ENCODE measurements around the gene ADAMTS2.
"Not testable (repeated sequence)": the region's sequence is repeated elsewhere in the genome, so short reads cannot be mapped to it uniquely, and the experiment has no call there.

The ADAMTS2 gene

GRCh38 chr5:179217356-179217755 lies 127.9 kb downstream of the ADAMTS2 start:
- no peak for DNase-seq (ENCODE audit: low spot score)

- DNase-seq (ENCODE audit: low spot score): not testable (repeated sequence)
These were observed 128.9 kb downstream of the ADAMTS2 start for GRCh38 chr5:179216381-179216780.

GRCh38 chr5:179215576-179215975 lies 129.7 kb downstream of the ADAMTS2 start:
- no peak for DNase-seq (ENCODE audit: low spot score)

GRCh38 chr5:179214678-179215077 lies 130.6 kb downstream of the ADAMTS2 start:
- DNase-seq (ENCODE audit: low spot score): no peak

- DNase-seq (ENCODE audit: low spot score): no peak
These were observed 132.4 kb downstream of the ADAMTS2 start for GRCh38 chr5:179212870-179213269.

GRCh38 chr5:179211631-179212030 lies 133.6 kb downstream of the ADAMTS2 start:
- DNase-seq (ENCODE audit: low spot score): no peak

DNA sequence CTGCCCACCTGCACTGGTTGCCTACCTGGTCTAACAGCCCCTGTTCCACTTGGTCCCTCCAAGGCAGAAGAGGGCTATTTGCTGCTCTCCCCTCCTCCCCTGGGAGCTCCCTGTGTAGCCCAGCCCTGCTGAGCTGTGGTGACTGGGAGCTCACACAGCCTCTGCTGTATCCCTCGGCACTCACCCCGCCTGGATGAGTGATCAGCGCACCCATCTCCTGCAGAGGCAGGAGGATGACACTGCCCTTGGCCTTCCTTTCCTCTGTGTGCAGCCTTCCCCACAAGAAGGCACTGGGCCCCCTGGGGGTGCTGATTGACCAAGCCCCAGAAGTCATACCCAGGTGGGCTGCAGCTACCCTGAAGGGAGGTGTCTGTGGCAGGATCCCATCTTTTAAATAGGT lies 134.2 kb downstream of the ADAMTS2 start:
- DNase-seq (ENCODE audit: low spot score): no peak

GRCh38 chr5:179210478-179210877 lies 134.8 kb downstream of the ADAMTS2 start:
- DNase-seq (ENCODE audit: low spot score): no peak

- DNase-seq (ENCODE audit: low spot score): no peak
These were observed 135.7 kb downstream of the ADAMTS2 start for GRCh38 chr5:179209359-179210150.

DNA sequence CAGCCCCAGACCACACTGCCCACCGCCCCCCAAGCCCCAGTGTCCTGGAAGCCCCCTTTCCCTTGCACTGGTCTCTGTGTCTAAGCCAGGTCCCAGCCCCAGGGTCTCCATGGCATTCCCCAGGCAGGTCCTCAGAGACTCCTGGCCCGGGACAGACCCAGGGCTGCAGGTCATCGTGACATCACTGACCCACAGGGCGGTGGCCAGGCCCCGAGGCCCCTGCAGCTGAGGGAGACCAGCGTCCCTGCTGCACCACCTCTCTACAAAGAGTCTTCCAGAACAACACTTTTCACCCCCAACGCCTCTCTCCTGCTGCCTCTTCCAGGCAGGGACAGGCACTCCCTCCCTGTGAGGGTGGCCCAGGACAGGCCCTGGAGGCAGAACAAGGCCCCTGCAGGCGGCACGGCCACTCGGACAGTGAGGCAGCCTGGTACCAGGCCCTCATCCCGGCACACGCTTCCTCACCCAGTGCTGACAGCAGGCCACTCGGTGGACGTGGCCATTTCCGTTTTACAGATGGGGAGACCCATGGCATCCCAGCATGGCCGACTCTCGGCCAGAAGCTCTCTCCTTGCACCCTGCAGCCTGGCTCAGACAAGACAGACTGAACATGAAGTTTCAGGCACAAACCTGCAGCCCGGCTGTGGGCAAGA lies 136.4 kb downstream of the ADAMTS2 start:
- DNase-seq (ENCODE audit: low spot score): no peak

- DNase-seq (ENCODE audit: low spot score): no peak
These were observed 137.1 kb downstream of the ADAMTS2 start for GRCh38 chr5:179207920-179208705.

GRCh38 chr5:179207470-179207869 lies 137.8 kb downstream of the ADAMTS2 start:
- no peak for DNase-seq (ENCODE audit: low spot score)

DNA sequence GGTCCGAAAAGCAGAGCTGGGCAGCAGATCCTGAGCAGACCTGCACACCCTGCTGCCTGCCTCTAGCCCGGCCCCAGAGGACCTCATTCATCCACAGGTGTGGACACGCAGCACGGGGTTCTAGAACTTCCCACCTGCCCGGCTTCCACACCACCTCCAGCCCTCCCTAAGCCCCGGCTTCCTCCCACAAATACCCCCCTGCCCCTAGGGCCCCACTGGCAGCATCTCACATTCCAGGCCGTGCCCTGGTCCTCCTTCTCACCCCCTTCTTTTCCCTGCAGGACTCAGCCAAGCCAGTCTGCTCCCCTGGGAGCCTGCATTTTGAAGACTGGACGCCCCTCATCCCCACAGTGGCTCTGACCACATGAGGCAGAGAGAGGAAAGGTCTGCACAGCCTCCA lies 138.9 kb downstream of the ADAMTS2 start:
- no peak for DNase-seq (ENCODE audit: low spot score)

DNA sequence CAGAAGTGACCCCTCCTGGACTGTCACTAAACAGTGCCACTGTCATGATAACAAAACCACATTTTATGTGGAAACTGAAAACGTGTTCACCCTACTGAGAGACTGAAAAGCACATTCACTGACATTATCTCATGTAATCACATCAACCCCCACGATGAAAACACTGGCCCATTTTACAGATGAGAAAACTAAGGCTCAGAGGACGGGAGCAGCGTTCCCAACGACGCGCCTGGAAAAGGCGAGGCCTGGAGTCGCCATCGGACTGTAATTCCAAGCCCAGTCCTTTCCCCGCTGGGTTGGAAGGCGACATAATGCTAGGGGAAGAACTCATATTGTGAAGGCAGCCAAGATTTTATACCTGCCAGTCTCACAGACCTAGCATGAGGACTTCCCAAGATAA lies 140.0 kb downstream of the ADAMTS2 start:
- no peak for DNase-seq (ENCODE audit: low spot score)

DNA sequence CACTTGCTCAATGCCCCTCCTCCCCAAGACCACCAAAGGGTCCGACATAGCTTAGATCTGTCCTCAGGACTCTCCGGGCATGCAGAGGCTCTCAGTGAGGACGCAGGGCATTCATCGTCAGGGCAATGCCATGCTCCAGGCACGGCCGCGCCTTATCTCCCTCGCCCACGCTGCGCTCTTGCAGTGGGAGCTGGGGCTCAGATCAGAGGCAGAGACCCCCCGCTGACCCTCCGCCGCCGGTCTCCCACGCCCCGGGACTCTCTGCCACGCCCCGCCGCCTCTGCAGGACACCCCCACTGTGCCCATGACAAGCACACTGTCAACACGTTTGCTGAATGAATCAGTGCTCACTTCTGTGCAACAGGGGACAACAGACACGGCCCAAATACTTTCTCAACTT lies 140.7 kb downstream of the ADAMTS2 start:
- no peak for DNase-seq (ENCODE audit: low spot score)

GRCh38 chr5:179203248-179203647 lies 142.0 kb downstream of the ADAMTS2 start:
- no peak for DNase-seq (ENCODE audit: low spot score)

DNA sequence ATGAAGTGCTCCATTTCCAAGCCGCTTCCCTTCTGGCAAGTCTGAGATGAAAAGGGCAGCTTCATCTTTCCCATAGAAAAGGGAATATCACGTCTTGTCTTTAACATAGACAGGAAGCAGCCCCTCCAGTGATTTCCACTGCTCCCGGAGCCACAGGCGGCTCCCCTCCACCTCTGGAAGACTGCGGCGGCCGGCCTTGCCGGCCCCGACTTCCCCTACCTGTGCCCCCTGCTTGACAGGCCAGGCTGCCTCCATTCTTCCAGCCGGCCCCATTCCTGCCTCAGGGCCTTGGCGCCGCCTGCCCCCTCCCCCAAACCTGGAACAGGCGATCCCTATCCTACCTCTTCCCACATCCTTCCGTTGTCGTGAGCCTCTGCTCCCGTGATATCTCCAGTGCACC lies 143.3 kb downstream of the ADAMTS2 start:
- DNase-seq (ENCODE audit: low spot score): no peak

GRCh38 chr5:179199246-179199645 lies 146.0 kb downstream of the ADAMTS2 start:
- DNase-seq (ENCODE audit: low spot score): no peak

- DNase-seq (ENCODE audit: low spot score): no peak
These were observed 146.4 kb downstream of the ADAMTS2 start for GRCh38 chr5:179198825-179199224.

DNA sequence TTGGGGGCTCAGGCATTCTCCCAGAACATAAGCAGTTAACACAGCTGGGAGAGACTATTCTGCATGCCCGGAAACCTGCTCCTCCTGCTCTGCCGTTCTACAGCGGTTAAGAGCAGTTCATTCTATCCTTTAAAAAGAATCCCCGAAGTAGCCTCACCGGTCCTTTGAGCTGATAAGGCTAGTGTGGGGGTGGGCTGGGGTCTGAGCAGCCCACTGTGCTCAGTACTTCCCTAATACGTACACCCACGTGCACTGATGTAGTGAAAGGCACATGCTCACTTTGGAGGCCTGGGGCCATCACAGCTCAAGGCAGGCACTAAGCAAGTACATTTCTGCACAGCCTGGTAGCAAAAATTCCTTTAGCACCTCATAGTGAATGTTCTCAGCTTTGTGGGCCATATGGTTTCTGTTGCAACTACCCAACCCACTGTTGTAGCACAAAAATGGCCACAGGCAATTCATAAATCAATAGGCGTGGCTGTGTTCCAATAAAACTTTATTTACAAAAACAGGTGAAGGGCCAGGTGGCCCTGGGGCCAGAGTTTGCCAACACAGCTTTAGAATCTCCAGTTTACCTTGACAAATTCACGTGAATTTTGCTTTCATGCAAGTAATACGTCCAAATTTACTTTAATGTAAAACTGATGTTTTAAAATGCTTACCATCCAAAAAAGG lies 148.7 kb downstream of the ADAMTS2 start:
- no peak for DNase-seq (ENCODE audit: low spot score)

DNA sequence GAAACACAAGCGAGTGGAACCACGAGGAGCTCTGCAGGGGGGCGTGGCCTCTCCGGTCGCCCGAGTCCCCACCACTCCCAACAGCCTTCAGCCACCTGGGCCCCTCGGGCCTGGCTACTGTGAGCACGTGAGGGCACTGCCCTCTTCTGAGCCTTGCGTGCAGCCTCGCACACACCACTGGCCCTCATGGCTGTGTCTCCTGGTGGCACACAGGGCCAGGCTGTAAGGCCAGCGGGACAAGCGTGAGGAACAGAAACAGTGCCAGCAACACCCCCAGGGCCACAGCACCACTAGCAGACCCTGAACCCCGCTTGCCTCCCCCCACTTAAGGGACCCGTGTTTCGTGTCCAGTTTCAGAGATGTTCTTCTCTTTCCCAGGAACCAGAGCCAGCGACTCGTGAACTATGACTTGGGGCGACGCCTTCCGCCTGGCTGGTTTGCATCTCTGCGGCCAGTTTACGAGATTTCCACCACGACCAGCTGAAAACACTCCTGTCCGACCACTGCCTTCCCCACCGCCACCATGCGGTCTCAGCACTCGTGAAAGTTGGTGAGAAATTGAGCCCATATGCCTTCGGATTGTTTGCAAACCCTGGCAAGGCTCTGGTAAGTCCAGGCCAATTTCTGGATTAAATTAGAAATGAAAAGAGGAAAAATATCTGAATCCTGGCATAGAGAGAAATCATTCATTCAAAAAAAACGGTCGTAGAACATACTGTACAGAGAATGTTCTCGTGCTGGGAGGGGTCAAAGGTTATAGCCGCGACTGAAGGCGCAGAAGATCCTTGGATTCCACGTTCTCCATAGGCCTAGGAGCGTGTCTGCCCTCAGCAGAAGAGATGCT lies 149.5 kb downstream of the ADAMTS2 start:
- no peak for DNase-seq (ENCODE audit: low spot score)
